Epithelial cell of prostate (primary cell): ENCODE results near the gene NEK3.
A peak's percentile ranks its signal among the peaks of the same experiment; 100 is the strongest.
"Not testable (repeated sequence)": the region's sequence is repeated elsewhere in the genome, so short reads cannot be mapped to it uniquely, and the experiment has no call there.

ENCODE experiments used
- DNase-seq: peaks from one replicate; pipeline ENCODE4 v3.0.0-alpha.2; 2011; ENCODE audit warnings: low read depth, low spot score
- H3K27ac ChIP-seq: fragments of 450-650 bp; 2 replicates; pipeline ENCODE4 v1.5.1; 2017; ENCODE audit warnings: mild to moderate bottlenecking

NEK3 gene

DNA sequence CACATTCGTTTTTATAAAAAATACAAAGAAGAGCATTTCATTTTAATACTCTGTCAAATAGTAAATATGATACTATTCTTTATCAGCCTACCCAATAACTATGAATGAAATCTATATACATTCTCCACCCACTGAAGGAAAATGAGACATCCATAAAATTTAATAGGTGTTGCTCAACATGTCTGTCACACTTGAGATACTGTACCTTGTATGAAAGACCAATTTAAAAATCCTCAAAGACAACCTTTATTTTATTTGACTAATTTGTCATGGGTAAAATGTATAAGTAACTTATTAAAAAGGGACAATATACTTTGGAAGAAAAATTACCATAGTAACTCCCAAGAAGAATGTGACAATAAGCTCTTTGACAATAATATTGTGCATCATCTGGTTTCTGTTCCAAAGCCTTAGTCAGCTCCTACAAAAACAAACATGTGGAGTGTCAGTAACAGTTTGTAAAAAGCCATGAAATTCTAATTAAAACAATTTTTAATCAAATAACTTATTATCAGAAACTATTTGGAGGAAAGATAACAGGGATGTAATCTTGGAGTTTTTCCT, 11.5 kb upstream of the NEK3 start:
- not testable (repeated sequence) for DNase-seq, H3K27ac ChIP-seq

DNA sequence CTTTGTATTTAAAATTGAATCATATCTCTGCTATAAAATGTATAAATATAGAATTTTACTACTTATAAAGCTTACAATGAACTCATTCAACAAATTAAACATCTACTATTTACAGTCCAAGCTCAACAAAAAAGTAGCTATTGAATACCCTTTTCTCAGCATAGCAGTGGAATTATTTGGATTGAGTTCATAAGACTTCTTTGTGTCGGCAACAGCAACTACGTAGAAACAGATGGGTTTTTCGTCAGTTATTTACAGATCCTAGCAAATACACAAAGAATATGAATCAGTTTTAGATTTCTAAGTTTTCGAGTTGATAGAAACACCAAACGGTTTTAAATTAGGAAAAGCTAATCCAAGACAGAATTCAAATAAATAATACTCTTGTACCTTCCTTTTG, 10.4 kb upstream of the NEK3 start:
- DNase-seq = no peak
- H3K27ac ChIP-seq = no peak overlapping the region

DNA sequence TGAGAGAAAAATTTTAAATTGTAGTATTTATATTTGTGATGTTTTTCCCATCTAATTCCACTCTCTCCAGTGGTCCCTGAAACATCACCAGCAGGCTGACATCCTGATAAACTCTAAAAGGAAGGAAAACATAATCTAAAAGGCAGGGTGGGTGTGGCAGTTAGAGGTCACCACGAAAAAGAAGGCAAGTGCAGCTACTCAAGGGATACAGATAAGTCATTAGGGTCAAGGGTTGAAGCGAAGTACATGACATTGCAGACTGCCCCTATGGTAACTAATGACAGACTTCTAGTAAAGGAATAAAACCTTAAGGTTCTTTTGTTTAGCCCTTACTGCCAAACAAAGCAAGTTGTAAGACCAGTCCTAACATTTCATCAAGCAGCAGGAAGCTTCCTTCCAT, 6.0 kb upstream of the NEK3 start:
- H3K27ac ChIP-seq = no peak overlapping the region
- DNase-seq = no peak

DNA sequence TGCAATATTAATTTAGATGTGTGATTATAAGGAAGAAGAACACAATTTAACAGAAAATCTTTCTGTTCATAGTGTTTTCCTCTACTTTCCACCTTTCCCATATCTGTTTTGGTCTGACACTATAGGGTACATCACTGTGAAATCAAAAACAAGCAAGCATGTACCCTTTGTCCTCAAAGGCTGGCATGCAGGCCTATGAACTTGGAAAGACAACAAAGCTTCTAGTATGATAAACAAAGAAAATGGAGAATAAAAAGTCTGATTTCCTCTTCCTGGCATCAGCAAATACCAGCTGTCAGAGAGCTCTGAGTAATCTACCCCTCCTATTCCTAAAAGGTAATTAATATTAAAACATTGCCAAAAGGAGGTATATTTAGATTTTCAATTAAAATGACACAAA, 5.6 kb upstream of the NEK3 start:
- no peak for DNase-seq
- H3K27ac ChIP-seq = no peak overlapping the region

DNA sequence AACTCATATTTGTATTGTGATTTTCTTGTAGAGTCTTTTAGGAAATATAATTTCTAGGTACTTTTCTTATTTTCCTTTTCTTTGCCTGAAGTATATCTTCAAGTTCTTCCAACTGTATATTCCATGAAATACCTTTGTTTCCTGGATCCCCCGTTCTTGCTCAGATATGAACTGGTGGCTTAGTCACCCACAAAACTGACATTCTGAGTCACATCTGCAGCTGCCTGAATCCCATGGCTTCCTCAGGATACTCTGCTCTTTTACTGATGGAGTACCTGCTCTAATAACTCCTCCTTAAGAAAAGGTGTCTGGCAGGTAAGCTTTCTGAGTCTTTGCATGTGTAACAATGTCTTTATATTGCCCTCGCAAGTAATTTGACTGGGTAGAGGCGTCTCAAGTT, 4.5 kb upstream of the NEK3 start:
- H3K27ac ChIP-seq, DNase-seq: not testable (repeated sequence)

DNA sequence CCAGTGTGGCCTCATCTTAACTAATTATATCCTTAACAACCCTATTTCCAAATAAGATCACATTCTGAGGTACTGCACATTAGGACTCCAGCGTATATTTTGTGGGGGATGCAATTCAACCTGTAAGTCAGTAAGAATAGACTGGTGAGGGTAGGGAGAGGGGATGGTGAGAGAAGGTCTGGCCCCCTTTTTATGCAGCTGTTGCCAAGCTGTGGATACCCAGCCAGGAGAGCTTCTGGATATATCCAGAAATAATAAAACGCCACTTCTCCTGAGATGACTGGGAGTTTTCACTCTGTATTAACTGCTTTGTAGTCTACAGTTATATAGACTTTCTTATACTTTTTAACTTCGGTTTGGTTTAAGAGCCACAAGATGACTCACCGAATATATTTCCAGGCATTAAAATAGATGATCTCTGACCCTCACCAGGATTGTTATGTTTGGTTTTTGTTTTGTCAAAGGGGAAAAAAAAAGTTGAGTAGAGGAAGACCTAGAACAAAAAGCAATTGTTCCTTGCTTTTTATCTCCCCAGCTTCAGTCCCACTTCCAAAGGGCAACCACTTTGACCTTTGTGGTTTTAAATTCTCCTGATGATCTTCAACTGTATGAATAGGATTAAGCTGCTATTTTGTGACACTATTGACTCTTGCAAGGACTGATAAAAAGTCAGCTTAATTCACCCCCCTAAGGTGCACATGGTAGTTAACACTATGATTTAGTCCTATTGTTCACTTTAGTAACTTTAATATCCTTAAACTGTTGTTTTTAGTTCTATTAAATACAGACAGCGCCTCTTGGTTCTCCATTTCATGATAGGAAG, 3.1 kb upstream of the NEK3 start:
- no peak overlapping the region for H3K27ac ChIP-seq
- DNase-seq = no peak

DNA sequence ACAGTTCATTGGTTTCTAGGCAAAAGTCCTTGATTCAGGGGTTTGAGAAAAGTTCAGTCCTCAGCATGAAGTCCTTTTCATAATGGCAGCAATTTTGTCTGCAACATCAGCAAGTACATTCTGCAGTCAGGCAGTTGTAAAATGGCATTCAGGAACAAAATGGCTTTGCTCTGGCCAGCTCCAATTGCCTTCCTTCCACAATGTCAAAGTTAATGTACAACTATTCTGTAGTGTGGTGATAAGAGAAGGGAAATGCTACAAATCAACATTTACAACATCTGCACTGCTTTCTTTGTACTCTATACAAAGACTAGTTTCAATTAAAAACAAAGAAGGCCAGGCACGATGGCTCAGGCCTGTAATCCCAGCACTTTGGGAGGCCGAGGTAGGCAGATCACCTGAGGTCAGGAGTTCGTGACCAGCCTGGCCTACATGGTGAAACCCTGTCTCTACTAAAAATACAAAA, 1.8 kb upstream of the NEK3 start:
- H3K27ac ChIP-seq = no peak overlapping the region
- DNase-seq = no peak

DNA sequence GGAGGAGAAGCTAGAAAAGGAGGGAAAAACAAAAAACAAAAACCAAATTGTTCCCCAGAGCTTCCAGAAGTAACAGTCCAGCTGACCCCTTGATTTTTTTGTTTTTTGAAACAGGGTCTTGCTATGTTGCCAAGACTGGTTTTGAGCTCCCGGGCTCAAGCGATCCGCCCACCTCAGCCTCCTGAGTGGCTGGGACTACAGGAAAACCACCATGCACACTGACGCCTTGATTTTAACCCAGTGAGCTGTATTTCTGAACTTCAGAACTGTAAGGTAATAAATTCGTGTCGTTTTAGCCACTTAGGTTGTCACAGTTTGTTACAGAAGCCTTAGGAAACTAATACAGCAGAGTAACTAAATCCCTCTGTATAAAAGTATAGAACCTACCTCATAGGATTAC, 1.1 kb upstream of the NEK3 start:
- no peak overlapping the region for H3K27ac ChIP-seq
- DNase-seq = no peak

DNA sequence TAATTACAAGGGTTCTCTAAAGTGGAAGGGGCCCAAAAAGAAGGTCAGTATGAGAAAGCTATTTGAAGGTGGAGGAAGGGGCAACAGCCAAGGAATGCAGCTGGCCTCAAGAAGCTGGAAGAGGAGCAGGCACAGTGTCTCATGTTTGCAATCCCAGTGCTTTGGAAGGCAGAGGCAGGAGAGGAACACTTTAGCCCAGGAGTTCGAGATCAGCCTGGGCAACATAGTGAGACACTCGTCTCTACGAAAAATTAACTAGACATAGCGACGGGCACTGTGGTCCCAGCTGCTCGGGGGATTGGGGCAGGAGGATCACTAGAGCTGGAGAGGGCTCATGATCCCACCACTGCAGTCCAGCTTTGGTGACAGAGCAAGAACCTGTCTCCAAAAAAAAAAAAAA, 656 bp upstream of the NEK3 start:
- H3K27ac ChIP-seq = no peak overlapping the region
- no peak for DNase-seq

DNA sequence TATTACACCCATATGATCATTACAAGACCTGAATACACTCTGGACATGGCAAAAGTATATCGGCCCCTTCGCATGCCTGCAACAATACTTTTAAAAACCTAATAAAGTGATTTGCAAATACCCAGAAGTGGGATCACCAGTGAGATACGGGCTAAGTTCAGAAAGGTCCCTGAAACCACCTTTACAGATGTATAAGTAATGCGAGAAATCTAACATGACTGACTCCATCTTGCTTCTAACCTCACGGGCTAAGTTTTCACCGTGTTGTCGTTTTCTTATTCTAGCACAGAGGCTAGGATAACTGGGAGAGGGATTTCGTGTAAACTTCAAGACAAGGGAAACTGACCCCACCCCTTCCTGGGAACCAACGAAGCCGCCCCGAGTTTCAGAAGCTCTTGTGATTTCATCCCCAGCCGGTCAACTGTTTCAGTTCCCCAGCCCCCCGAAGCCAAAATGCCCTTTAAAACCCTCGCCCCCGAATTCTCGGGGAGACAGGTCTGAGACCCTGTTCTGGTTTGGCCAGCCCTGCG, 703 bp downstream of the NEK3 start:
- no peak for DNase-seq
- peak overlapping the region; percentile 32 for H3K27ac ChIP-seq

DNA sequence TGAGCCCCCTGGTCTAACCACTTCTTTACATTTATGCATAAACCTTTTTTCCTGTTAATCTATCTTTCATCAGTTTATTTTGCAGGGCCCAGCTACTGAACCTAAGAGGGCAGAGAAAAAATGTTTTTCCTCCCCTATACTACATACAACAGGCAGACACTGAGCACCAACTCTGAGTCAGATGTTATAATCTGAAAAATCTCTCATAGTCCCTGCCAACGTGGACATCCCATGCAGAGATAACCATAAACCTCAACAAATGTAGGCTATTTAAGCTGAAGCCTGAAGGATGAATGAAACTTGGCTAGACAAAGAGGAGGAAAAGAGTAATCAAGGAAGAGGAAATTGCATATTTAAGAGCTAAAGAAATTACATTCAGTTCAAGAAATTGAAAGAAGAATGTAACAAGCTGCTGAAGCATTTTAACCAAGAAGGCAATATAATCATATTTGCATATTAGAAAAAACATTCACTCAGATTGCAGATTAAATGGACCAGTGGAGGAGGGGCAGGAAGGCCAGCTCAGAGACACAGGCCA, 2.6 kb downstream of the NEK3 start:
- DNase-seq = no peak
- H3K27ac ChIP-seq = no peak overlapping the region

DNA sequence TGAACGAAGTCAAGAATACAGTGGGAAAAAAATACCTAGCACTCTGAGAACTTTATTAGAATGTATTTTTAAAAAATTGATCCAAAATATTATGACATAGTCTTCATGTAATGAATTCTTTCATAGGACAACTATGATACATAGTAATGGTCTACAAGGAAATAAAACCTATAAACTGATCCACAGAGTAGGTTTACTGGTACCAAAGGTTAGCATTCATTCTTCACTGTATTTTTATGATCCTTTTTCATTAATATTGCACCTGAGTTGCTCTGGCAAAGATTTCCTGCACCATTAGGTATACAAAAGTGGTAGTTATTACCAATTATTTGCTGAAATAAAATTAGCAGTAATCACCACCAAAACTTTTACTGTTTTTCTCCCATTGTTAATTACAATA, 4.2 kb downstream of the NEK3 start:
- no peak overlapping the region for H3K27ac ChIP-seq
- no peak for DNase-seq

DNA sequence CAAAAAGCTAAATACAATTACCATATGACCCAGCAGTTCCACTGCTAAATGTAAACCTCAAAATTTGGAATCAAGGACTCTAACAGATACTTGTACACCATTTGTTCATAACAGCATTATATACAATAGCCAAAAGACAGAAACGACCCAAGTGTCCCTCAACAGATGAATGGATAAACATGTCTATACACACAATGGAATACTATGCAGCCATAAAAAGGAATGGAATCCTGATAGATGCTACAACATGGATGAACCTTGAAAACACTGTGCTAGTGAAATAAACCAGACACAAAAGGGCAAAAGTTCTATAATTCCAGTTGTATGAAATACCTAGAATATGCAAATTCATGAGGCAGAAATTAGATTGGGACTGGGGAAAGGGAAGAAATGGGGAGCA, 12.2 kb downstream of the NEK3 start:
- DNase-seq = no peak
- H3K27ac ChIP-seq = no peak overlapping the region

DNA sequence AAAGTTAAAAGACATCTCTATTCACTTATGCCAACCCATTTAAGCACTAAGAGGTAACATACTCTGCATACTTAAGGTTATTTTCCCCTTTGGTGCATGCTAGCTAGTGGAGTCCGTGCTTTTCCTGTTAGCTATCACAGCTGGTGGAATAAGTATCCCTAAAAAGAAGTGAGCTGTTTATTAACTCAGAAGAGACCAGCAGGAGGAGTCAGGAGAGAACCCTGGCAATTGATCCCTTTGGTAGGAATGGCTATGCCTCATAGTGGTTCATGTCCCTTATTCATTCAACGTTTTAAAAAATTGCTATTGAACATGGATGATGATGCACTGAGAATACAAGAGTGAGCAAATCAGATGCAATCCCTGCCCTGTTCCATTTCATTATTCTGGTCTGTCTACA, 18.1 kb downstream of the NEK3 start:
- DNase-seq = no peak
- no peak overlapping the region for H3K27ac ChIP-seq

DNA sequence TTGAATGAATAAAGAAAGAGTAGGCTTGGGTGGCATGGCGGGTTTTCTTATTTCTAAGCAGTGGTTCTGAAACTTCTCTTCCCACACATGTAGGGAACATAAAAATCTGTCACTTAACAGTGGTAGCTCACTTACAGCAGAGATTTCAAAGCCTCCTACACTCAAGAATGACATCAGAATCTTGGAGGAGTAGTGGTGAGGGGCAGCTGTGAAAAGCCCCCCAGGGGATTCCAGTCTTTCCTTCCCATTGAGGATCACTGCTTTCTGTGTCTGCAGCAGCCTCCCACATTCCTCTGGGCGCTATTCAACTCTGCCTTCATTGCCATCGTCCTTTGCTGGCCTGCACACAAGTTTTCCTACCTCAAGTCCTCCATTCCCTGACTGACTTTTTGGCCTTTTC, 21.9 kb downstream of the NEK3 start:
- no peak for DNase-seq
- H3K27ac ChIP-seq = no peak overlapping the region

DNA sequence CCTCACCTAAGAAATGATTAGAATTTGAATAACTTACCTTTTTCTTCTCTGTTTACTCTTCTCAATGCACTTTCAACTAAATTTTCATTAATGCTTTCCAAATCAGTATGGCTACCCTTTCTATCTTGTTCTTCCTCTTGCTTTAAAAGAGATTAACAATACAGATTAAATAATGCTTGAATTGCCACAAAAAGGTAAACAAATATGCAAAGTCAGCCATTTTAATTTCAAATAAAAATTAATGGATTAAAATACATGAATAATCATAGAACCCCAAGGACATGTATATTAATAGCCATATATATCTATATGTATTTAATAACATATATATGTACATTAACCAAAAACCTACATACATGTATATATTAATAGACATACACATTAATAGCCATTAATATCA, 22.6 kb downstream of the NEK3 start:
- no peak for DNase-seq

DNA sequence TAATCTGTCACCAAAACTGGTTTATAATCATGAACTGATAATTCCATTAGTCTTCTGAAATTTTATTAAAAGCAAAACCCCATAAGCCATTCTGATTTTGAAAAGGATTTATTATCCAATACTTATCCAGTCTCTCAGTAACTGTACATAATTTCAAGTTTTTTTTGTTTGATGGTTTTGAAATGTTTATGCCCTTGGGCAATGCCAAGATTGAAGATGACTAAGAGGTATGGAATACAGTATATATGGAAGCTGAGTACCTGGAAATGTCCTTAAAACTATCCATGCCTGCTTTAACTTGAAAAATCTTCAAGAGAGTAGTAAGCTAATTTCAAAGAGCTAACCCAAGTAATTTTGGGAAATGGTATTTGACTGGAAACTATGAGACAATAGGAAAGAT, 28.8 kb downstream of the NEK3 start:
- no peak for DNase-seq
- no peak overlapping the region for H3K27ac ChIP-seq

More for the DNA sequence above, 22.6 kb downstream of the NEK3 start:
- H3K27ac ChIP-seq = no peak overlapping the region

DNA sequence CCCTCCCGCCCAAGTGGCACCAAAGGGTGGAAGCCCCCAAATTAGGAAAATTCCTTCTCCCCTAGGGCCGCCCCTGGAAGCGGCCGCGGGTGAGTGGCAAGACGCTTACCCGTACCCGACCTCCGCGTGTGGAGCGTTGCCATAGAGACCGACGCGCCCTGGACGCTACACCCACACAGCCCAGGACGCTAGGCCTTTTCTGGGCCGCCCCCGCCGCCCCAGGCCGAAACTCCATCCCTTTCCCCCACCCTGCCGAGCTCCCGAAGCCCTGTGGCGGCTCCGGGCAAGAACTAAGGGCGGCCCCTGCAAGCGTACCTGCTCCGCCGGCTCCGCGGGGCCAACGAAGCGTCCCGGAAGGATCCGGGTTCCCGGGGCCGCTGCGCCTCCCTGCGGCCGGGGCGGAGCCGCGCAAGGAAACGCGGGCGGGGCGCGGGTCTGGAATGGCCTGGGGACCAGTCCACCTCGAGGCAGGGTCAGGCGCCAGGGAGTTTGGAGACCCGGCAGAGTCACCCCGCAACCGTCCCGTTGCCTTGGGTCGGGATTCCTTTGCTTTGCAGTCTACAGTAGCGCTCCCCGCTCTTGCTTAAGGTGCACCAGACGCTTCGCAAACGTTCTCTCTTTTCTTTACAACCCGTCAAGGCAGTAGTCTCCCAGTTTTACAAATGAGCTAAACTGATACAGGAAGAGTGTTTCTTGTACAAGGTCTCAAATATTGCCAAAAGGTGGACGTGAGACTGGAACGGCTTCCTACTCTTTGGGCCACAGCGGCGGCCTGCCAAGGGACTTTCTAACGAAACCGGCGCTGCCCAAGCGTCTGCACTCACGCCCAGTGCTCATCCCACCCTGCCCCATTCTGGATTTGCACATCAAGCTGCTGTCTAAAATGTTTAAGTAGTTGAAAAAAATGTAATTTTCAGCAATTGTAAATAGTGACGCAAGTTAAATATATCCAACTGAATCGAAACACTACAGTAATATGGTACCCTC, 30.4 kb downstream of the NEK3 start, which contains the start of gene NEK5:
TSS of gene NEK5 (minus strand) at position 360 of the 987 bp plus-strand sequence. CDS start 1,591 bp downstream, outside the sequence.
- no peak within 1 kb of the TSS for H3K27ac ChIP-seq
- no peak for DNase-seq

DNA sequence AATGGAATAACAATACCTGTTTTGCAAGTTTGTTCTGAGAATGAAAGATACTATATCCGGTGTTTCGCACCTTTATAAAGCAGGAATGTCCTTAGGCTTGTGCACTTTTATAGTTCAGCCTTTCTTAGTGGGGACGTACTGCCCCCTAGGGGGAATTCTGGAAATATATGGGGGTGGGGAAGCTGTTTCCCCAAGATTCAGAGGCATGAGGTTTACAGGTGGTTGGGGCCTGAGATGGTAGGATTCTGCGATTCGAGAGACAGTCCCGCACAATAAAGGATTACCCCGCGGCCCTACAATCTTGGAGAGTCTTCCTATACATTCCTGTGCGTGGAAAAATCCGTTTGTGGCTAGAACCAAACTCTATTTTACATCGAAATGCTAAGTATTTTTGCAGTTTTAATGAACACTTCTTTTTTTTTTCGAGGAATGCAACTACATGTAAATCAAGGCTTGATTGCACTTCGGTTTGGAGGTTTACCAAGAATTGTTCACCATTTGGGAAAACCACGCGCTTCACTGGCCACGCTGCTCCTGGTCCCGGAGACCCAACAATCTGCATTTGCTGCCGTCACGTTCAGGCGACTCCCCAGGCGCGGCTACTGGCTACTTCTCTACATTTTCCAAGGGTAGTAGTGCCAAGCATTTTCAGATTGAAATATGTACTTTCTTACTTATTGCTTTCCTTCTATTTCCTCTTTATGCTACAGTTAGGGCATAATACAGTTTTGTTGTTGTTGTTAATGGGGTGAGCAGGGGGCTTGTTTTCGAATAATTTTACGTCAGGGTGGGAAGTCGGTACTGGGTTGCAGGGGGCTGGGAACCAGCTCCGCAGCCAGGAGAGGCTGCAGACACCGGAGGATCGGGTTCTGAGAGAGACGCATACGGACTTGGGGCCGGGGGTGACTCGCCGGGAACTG, 31.4 kb downstream of the NEK3 start:
- no peak overlapping the region for H3K27ac ChIP-seq
- peak; percentile 20 for DNase-seq
